IMR-90 (cell line): ENCODE measurements around the gene TRAPPC3. TPM values are rescaled to one million over a fixed set of nuclear protein-coding genes. Genes with fewer than 3 reads are reported as not detected.

Source experiments
- ATAC-seq: fragments of 200-7000 bp; cut with Tn5 transposase; 2 replicates; pipeline ENCODE4 v1.9.1; 2020; ENCODE audit warnings: low read depth, mild to moderate bottlenecking, moderate library complexity
- BruUV-seq: library from RNA; stranded (reverse); fragments of 400-500 nt; replicated peaks from 2 replicates; lab custom pipeline; 2021; lab: Mats Ljungman, UMichigan
- CTCF ChIA-PET: fragments of 300-600 bp; formaldehyde crosslinking; extraction: SDS; loops from one replicate; lab custom pipeline; 2021; ENCODE audit warnings: antibody characterized with exemption; lab: Yijun Ruan, JAX
- POLR2A ChIA-PET: fragments of 300-600 bp; sonication (Branson Sonifier 250); formaldehyde crosslinking; loops from one replicate; lab custom pipeline; 2022; ENCODE audit warnings: antibody characterized with exemption; ENCODE audit not compliant: unreplicated experiment; lab: Charles Lee
- DNase-seq: peaks from one replicate; pipeline ENCODE4 v3.0.0; 2013
- H2AFZ ChIP-seq: replicated peaks from 2 replicates; pipeline ENCODE3; 2013; ENCODE audit warnings: low read length, mild to moderate bottlenecking; ENCODE audit not compliant: poor library complexity
- H2AK5ac ChIP-seq: 2 replicates; pipeline ENCODE4 v1.6.1; 2013; ENCODE audit warnings: low read depth, low read length, inconsistent platforms
- H2AK9ac ChIP-seq: replicated peaks from 2 replicates; pipeline ENCODE3; 2013; ENCODE audit warnings: mild to moderate bottlenecking, low read depth, low read length, moderate library complexity; ENCODE audit not compliant: poor library complexity
- H2BK120ac ChIP-seq: 2 replicates; pipeline ENCODE4 v1.6.1; 2013; ENCODE audit warnings: low read depth, low read length, inconsistent platforms
- H2BK15ac ChIP-seq: 3 replicates; pipeline ENCODE4 v1.6.1; 2013; ENCODE audit warnings: low read depth, low read length, inconsistent platforms
- H2BK20ac ChIP-seq: 2 replicates; pipeline ENCODE4 v1.6.1; 2013; ENCODE audit warnings: low read depth, mild to moderate bottlenecking, inconsistent platforms, low read length, moderate library complexity
- H2BK5ac ChIP-seq: 2 replicates; pipeline ENCODE4 v1.6.1; 2013; ENCODE audit warnings: mild to moderate bottlenecking, low read depth, low read length, inconsistent platforms; ENCODE audit not compliant: poor library complexity, severe bottlenecking
- H3K14ac ChIP-seq: replicated peaks from 2 replicates; pipeline ENCODE4 v1.6.1; 2013; ENCODE audit warnings: low read depth, low read length, inconsistent platforms
- H3K18ac ChIP-seq: 2 replicates; pipeline ENCODE4 v1.6.1; 2013; ENCODE audit warnings: low read depth, low read length, control low read depth
- H3K23ac ChIP-seq: 2 replicates; pipeline ENCODE4 v1.6.1; 2013; ENCODE audit warnings: low read depth, low read length, inconsistent platforms
- H3K27ac ChIP-seq: 2 replicates; pipeline ENCODE4 v1.5.1; 2013; ENCODE audit warnings: mild to moderate bottlenecking, control low read depth, low read length; ENCODE audit not compliant: insufficient read depth
- H3K27me3 ChIP-seq: 2 replicates; pipeline ENCODE4 v1.6.1; 2013; ENCODE audit warnings: low read length; ENCODE audit not compliant: control insufficient read depth, insufficient read depth
- H3K36me3 ChIP-seq: 2 replicates; pipeline ENCODE4 v1.6.1; 2013; ENCODE audit warnings: low read length, mixed read lengths; ENCODE audit not compliant: control insufficient read depth, insufficient read depth
- H3K4ac ChIP-seq: 2 replicates; pipeline ENCODE4 v1.6.1; 2013; ENCODE audit warnings: low read depth, low read length, inconsistent platforms
- H3K4me1 ChIP-seq: 2 replicates; pipeline ENCODE4 v1.6.1; 2013; ENCODE audit warnings: low read length, mixed read lengths; ENCODE audit not compliant: control insufficient read depth, insufficient read depth
- H3K4me2 ChIP-seq: 2 replicates; pipeline ENCODE4 v1.6.1; 2013; ENCODE audit warnings: low read depth, mild to moderate bottlenecking, control low read depth, low read length, moderate library complexity
- H3K4me3 ChIP-seq: 2 replicates; pipeline ENCODE4 v1.5.1; 2013; ENCODE audit warnings: low read depth, mild to moderate bottlenecking, control low read depth, low read length, moderate library complexity; ENCODE audit not compliant: insufficient read depth
- H3K56ac ChIP-seq: 2 replicates; pipeline ENCODE4 v1.6.1; 2013; ENCODE audit warnings: low read length, inconsistent platforms; ENCODE audit not compliant: insufficient read depth; ENCODE audit errors: extremely low read depth
- H3K79me1 ChIP-seq, 2 experiments: 2 replicates each; pipeline ENCODE4 v1.6.1; 2013; ENCODE audit warnings: low read length in 2 of 2, inconsistent platforms in 1 of 2, low read depth in 1 of 2
- H3K9ac ChIP-seq: 2 replicates; pipeline ENCODE4 v1.6.1; 2013; ENCODE audit warnings: low read depth, low read length, control low read depth
- H3K9me1 ChIP-seq: 2 replicates; pipeline ENCODE4 v1.6.1; 2013; ENCODE audit warnings: low read length, inconsistent platforms; ENCODE audit not compliant: insufficient read depth
- H3K9me3 ChIP-seq: 2 replicates; pipeline ENCODE4 v1.6.1; 2013; ENCODE audit warnings: low read length; ENCODE audit not compliant: control insufficient read depth, insufficient read depth
- H4K20me1 ChIP-seq: 2 replicates; pipeline ENCODE4 v1.6.1; 2013; ENCODE audit warnings: low read length, inconsistent platforms; ENCODE audit not compliant: insufficient read depth
- H4K5ac ChIP-seq: 2 replicates; pipeline ENCODE4 v1.6.1; 2013; ENCODE audit warnings: mild to moderate bottlenecking, low read depth, low read length, control low read depth
- H4K8ac ChIP-seq, 2 experiments: 2 replicates each; pipeline ENCODE4 v1.6.1; 2013; ENCODE audit warnings: low read depth in 2 of 2, low read length in 2 of 2, control low read depth in 1 of 2, inconsistent platforms in 1 of 2
- H4K91ac ChIP-seq: 2 replicates; pipeline ENCODE4 v1.6.1; 2013; ENCODE audit warnings: low read depth, low read length, inconsistent platforms; ENCODE audit not compliant: insufficient read depth
- BHLHE40 ChIP-seq: fragments of 150-350 bp; IDR thresholded peaks from 2 replicates; pipeline ENCODE4 v1.6.1; 2016; ENCODE audit warnings: mild to moderate bottlenecking, low read depth, low read length
- MAZ ChIP-seq: IDR thresholded peaks from 2 replicates; pipeline ENCODE4 v1.6.1; 2012; ENCODE audit warnings: low read depth, mild to moderate bottlenecking, low read length, improper control_type of control experiment, moderate library complexity, borderline replicate concordance
- NFE2L2 ChIP-seq: fragments of 150-350 bp; IDR thresholded peaks from 2 replicates; pipeline ENCODE4 v1.6.1; 2016; ENCODE audit warnings: low read depth, mild to moderate bottlenecking, low read length
- POLR2A ChIP-seq: IDR thresholded peaks from 2 replicates; pipeline ENCODE4 v1.6.1; 2012; ENCODE audit warnings: mild to moderate bottlenecking, low read depth, low read length
- RAD21 ChIP-seq: IDR thresholded peaks from 2 replicates; pipeline ENCODE4 v1.6.1; 2012; ENCODE audit warnings: low read length, improper control_type of control experiment
- RCOR1 ChIP-seq: IDR thresholded peaks from 2 replicates; pipeline ENCODE4 v1.6.1; 2012; ENCODE audit warnings: mild to moderate bottlenecking, low read length, improper control_type of control experiment; ENCODE audit not compliant: insufficient replicate concordance
- RFX5 ChIP-seq: IDR thresholded peaks from 2 replicates; pipeline ENCODE4 v1.8.0; 2012; ENCODE audit warnings: low read depth, mild to moderate bottlenecking, low read length, moderate library complexity
- USF2 ChIP-seq: fragments of 150-350 bp; IDR thresholded peaks from 2 replicates; pipeline ENCODE4 v1.6.1; 2017; ENCODE audit warnings: mild to moderate bottlenecking, antibody characterized with exemption, low read length, low read depth
- WGBS, 2 experiments: methylation state at CpG; one replicate each; pipeline versions ENCODE4 v1.1.5 to v1.1.7; 2013; ENCODE audit warnings: missing lambda C conversion rate in 2 of 2; ENCODE audit not compliant: insufficient read length in 1 of 2; ENCODE audit errors: extremely low coverage in 2 of 2; 5-methylcytosine and 5-hydroxymethylcytosine counted together
- dilution Hi-C: fragments of 300-500 bp; cut with HindIII; formaldehyde crosslinking; loops from one replicate; pipeline ENCODE4 v1.14.3; 2018; ENCODE audit warnings: low sequenced_read_pairs; ENCODE audit not compliant: unreplicated experiment
- in situ Hi-C: fragments of 300-500 bp; cut with MboI; formaldehyde crosslinking; loops from 3 replicates; pipeline ENCODE4 v1.14.3; 2019; ENCODE audit warnings: low sequenced_read_pairs, inconsistent platforms, mixed read lengths
- intact Hi-C: fragments of 100-400 bp; cut with micrococcal nuclease; formaldehyde crosslinking; loops from 2 replicates; pipeline ENCODE4 v1.10.0; 2022
- polyA plus RNA-seq, 3 experiments: library from polyadenylated mRNA; depleted of rRNA; stranded (reverse); fragments of >200 nt; gene quantifications; 2 replicates each; pipeline ENCODE4 v1.2.3, GENCODE V29; 2012; ENCODE audit warnings: low replicate concordance in 1 of 3
- total RNA-seq: library from RNA; depleted of rRNA; stranded (reverse); fragments of >200 nt; gene quantifications from 2 replicates; pipeline ENCODE4 v1.2.3, GENCODE V29; 2012

The TRAPPC3 gene
- total and polyA plus RNA-seq, 2 of the 4 experiments (the other 2 are of a cell fraction) = 76.0 to 77.8 TPM

- H4K8ac ChIP-seq = no peak overlapping the region
- peaks cover 7% of the 10 kb centered on the region; the same call in 1 of the 2 replicates for H3K9me1 ChIP-seq
- no peak overlapping the region for H3K4me2 ChIP-seq
- peak overlapping the region; percentile 7 for H2AK9ac ChIP-seq
- H3K56ac ChIP-seq = no peak overlapping the region
- H2BK20ac ChIP-seq = 0 out of 2 replicates have a peak overlapping the region, but pooled peaks have one; percentile 17
- no peaks in the 10 kb centered on the region for H3K27me3 ChIP-seq
- no peaks in the 10 kb centered on the region; the same call in 1 of the 2 replicates for H4K20me1 ChIP-seq
- intact Hi-C loops = no loop called here
- no peak for ATAC-seq
- H3K27ac ChIP-seq = no peak overlapping the region
- peak overlapping the region; percentile 12; the same call in 1 of the 2 replicates for H2AK5ac ChIP-seq
- ChIA-PET CTCF (interaction anchor here (0.7 kb wide), 1 partner anchor 14 kb away, joined by 7 read pairs; no protein-coding TSS in a partner anchor), POLR2A (no interaction called here)
- H4K91ac ChIP-seq = no peak overlapping the region
- 85% methylated on average over 2 of the region's 5 CpGs; no CpG with 5 or more reads in 1 of the 2 experiments for WGBS, 2 experiments
- no peaks in the 10 kb centered on the region for H3K79me1 ChIP-seq
- dilution Hi-C loops = no loop called here
- peak overlapping the region; percentile 26; the same call in 1 of the 2 replicates for H3K4ac ChIP-seq
- no peak overlapping the region for H3K18ac ChIP-seq
- no peak overlapping the region for H4K5ac ChIP-seq
- H3K4me3 ChIP-seq = no peak overlapping the region
- H2BK5ac ChIP-seq = no peak overlapping the region
- H2AFZ ChIP-seq = peak overlapping the region; percentile 86
- H3K23ac ChIP-seq = no peak overlapping the region
- in situ Hi-C loops = loop anchor here (25.0 kb wide), 1 partner anchor 298 kb away; no protein-coding TSS in a partner anchor
- H2BK15ac ChIP-seq = no peak overlapping the region
- TF ChIP-seq RAD21 (no peak), RFX5 (no peak), POLR2A (no peak), BHLHE40 (no peak), MAZ (no peak), NFE2L2 (no peak), RCOR1 (no peak), USF2 (no peak)
- H3K14ac ChIP-seq = no peak overlapping the region
- no peaks in the 10 kb centered on the region for H3K36me3 ChIP-seq
- H3K4me1 ChIP-seq = peaks cover 8% of the 10 kb centered on the region
- no peak overlapping the region for H3K9ac ChIP-seq
- no TSS peak for BruUV-seq
- H3K9me3 ChIP-seq = no peaks in the 10 kb centered on the region
- no peak overlapping the region for H2BK120ac ChIP-seq
- DNase-seq = no peak
Measured at GRCh38 chr1:36114371-36114770, 34.9 kb downstream of the TRAPPC3 start.
